Muscle of arm (tissue), 12 donors: ENCODE results near the gene CHCHD3. TPM values are rescaled to one million over a fixed set of nuclear protein-coding genes. Genes with fewer than 3 reads are reported as not detected.
A peak's percentile ranks its signal among the peaks of the same experiment; 100 is the strongest.

Experiments
- DNase-seq: peaks from one replicate; pipeline ENCODE4 v3.0.0-alpha.2; 2013
- polyA plus RNA-seq, 12 donors: library from polyadenylated mRNA; unstranded; fragments of 120-200 nt; gene quantifications; one replicate each; pipeline ENCODE4 v1.2.1, GENCODE V29; 2013; ENCODE audit not compliant: insufficient read length in 12 of 12

The CHCHD3 gene
- polyA plus RNA-seq, 12 donors, result 58.1 to 99.1 (median 70.6) TPM; not detected in 1

DNA sequence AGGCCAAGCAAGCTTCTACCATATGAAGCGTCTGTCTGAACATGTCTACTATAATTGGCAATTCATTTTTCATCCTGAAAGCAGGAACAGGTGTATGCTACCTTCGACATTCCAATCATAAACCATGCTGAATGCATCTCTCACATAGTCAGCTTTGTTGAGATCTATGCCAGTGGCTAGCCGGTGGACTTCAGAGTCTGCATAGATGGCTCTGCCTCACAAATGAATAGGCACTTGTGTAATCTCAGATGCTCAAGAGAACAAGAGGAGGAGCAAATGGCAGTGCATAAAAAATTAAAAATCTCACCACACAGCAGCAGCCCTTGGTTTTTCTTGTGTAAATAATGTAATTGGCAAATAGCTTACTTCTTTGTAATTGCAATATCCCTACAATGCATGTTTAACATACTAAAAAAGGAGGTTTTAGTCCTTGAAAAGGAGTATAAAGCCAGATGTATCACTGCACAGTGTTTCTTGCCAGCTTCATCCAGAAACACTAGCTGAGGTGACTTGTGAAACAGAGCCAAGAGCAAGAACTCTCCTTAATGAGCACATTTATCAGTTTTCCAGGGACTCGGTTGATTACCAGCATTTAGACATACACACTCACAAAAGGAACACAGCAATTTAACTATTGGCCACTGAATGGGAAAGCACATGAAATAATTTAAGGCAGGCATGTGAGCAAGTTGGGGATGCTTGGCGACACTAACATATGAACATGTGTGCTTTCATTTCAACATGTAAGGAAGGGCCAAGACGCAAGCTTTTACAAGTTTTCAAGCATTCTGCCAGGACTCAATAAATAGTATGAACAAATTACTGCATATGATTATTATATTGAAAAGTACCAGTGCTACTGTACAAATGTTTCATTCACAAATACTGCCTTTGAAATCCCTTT, 255.7 kb downstream of the CHCHD3 start:
- DNase-seq, result no peak

DNA sequence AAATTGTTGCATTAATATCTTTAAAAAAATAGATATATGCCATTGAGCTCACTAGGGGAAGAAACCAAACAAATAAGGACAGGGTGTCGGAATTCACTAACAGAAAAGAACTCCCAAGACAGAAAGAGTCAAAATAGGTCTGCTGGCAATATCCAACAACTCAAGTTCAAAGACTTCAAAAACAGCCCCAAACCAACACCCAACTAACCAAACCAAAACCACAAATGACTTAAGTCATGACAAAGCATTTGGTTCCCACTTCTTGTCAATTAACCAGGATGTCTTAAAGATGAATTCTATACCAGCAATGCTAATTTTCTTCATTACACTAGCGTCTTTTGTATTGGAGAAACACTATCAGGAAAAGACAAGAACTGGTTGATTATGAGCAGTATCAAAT, 256.7 kb downstream of the CHCHD3 start:
- no peak for DNase-seq

- DNase-seq, result no peak
These were observed 262.2 kb downstream of the CHCHD3 start for GRCh38 chr7:132819648-132820047.

- no peak for DNase-seq
These were observed 263.9 kb downstream of the CHCHD3 start for GRCh38 chr7:132817949-132818348.

- DNase-seq, result no peak
These were observed 266.1 kb downstream of the CHCHD3 start for GRCh38 chr7:132815696-132816311.

DNA sequence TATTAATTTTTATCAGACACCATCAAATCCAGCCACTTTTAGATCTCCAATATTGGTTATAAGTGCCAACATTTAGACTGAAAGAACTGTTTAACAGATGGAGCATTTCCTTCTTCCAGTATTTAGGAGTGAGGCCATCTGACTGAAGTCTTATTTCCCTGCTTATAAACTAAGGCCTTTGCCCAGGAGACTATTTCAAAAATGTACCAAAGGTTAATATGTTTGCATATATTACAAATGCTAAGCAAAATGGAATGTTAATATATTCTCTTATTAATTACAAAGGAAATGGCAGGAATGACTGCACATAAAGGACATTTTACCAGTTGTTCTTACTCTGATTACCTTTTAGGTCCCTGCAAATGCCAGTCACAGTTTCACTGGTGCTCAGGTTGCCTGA, 266.8 kb downstream of the CHCHD3 start:
- no peak for DNase-seq

DNA sequence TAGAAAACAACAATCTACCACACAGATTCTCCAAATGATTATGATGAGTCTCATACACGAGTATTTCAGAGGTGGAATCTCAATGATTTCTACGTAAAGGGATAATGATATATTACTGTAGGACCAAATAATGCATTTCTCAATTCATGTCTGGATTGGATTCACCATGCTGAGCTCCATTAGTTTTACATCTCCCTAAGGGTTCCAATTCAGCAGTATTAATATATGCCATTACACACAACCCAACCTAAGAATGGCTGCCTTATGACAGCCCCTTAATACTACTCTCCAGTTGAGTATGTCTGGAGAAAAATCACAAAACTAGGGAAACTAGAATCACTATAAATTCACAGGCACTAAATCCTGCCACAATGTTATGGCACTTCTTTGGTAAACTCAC, 271.3 kb downstream of the CHCHD3 start:
- no peak for DNase-seq

DNA sequence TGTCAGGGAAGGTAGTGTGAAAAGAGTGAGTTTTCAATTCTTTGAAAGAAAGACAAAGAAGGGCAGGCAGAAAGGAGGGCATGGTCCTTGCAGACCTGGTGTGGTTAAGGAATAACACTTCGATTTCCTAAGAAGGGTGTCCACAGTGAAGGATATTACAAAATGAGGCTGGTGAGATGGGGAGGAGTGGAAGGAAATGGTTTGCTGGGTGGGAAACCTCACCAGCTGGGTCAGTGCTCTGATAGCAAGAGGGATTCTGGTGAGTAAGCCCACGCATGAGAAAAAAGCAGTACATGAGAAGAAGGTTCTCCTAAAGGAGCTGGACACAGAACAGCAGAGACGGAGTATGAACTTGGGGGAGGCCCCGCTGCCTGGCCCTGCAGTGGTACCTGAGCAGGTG, 275.1 kb downstream of the CHCHD3 start:
- DNase-seq, result no peak

DNA sequence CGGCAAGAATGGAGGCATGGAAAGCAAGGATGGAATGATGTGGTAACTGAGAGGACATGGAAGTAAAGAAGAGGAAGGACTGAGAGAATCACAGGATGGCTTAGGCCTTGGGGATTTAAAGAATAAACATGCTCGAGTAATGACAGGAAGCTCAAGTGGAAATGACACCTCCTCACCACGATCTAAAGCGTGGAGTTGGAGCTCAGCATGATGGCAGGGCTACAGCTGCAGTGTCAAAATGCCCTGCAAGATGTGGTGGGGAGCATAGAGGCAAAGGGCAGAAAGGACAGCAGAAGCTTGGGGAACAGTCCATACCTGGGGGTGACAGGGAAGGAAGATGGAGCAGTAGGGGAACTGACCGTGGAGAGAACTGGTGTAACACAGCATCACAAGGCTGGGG, 276.1 kb downstream of the CHCHD3 start:
- no peak for DNase-seq

DNA sequence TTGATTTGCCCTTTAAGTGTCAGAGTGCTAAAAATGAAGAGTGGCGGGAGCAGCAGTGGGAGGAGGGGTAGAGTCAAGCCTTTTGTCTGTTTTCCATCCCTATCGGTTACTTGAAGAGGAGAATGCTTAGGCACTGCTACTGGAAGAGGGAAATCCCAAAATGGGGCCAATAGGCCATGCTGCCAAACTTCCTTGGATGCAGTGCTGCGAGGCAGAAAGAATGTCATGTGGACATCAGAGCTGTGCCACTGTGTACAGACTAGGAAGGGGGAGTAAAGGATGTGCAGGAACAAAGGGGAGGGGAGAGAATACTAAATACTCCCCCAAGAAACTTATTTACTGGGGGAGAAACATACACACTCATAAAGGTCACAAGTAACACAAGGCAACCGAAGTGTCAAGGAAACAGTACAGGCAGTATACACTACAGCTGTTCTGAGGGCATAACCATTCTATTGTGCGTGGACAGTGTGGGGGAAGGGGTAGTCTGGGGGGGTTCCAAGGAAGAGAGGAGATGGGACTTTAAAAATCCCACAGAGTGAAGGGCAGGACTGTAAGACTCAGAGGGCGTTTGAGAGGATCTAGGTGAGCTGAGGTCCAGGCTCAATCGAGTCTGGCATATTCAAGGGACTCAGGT, 276.9 kb downstream of the CHCHD3 start:
- no peak for DNase-seq

GRCh38 chr7:132800522-132800921, 281.4 kb downstream of the CHCHD3 start:
- DNase-seq, result no peak

DNA sequence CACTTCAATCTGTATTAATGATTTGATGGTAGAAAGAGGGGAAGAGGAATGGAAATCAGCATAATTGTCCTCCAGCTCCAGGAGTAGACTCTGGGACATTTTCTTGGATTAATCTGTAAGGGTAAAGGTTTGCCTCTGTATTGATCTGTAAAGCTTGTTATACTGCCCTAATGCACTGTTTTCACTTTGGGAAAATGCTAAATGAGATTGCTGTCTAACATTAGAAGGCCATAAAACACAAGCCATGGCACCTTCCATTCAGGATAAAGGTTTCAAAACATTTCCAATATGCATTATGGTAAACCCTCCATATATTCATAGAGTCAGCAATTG, 282.8 kb downstream of the CHCHD3 start:
- DNase-seq, result no peak

DNA sequence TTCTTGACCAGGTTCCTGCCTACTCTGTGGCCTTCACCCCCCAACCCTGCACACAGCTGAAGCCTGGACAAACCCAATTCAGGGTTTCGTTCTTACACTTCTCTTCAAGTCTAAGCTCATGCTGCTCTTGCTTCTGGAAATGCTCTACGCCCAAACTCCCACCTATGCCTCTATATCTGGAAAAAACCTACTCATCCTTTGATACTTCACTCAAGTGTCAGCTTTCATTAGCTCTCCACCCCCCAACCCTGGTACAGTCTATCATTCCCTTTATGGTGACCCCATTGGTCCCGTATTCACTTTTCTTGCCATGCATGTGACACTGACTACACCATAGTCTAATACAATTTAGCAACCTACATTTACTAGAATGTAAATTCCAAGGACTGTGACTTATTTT, 284.7 kb downstream of the CHCHD3 start:
- no peak for DNase-seq

- peak; percentile 14 for DNase-seq
These were observed 288.4 kb downstream of the CHCHD3 start for GRCh38 chr7:132793474-132793873.

- DNase-seq, result no peak
These were observed 290.9 kb downstream of the CHCHD3 start for GRCh38 chr7:132791036-132791435.

GRCh38 chr7:132790104-132790503, 291.8 kb downstream of the CHCHD3 start:
- DNase-seq, result no peak

- no peak for DNase-seq
These were observed 292.6 kb downstream of the CHCHD3 start for GRCh38 chr7:132789281-132789680.

- no peak for DNase-seq
These were observed 296.0 kb downstream of the CHCHD3 start for GRCh38 chr7:132785870-132786269.

- DNase-seq, result no peak
These were observed 297.5 kb downstream of the CHCHD3 start for GRCh38 chr7:132784406-132784805.

DNA sequence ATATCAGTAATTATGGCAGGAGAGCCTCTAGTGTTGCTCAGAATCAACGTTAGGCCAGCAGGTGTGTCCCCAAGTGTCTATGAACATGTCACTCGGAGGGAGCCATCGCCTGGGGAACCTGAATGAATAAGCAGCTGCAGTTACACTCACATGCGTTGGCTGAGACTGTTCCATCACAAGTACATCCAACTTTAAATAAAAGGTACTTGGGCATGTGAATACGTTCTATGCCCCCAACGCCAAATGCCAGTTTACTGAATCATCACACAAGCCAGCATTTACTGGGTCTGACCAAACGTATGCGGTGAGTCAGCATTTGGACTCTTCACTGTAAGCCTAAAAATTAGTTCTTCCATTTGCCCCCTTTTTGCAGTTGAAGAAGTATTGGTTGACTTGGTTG, 298.1 kb downstream of the CHCHD3 start:
- no peak for DNase-seq

DNA sequence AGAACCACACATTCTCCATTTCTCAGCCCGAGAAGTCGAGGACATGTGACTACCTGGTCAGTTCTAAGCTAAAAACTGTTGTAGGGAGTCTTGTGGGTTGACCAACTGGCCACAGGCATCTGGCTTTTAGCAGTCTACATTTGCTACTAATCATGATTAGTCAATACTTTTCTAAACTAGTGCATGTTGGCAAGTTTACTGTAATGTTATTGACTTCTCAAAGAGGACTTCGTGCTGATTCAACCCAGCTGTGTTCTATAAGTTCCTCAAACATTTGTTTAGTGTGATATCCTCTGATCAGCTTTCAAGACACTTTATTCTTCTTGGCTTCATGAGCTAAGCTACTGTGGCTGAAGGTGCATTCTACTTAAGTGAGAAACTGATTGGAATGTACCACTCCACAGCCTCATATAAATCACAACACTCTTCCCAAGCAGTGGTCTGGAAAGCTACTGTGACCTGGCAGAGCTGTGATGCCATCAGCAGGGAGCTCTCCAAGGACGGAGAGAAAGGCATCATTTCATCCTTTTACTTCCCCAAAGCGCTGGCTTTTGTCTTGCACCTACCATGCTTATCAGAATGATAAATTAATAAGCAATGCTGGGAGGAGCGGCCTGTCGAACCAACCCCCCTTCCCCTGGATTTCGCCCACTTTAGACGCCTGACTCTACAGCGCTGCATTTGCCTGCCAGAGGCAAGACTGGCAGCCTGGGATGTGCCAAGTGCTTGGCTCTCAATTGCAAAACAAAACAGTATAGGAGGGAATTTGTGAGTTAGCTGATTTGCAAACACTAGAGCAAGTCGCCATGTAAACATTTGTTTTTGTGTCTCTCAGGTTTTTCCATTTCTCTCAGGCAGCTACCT, 298.9 kb downstream of the CHCHD3 start:
- DNase-seq, result no peak

- DNase-seq, result no peak
These were observed 301.1 kb downstream of the CHCHD3 start for GRCh38 chr7:132780822-132781221.
